GM19455 (cell line): ENCODE results near the gene PBOV1.

Source experiments
- ATAC-seq: cut with Tn5 transposase; IDR thresholded peaks from one replicate; pipeline ENCODE4 v1.9.1; 2021; ENCODE audit not compliant: unreplicated experiment

PBOV1 gene

GRCh38 chr6:138205437-138206094, 12.7 kb downstream of the PBOV1 start:
- no peak for ATAC-seq

DNA sequence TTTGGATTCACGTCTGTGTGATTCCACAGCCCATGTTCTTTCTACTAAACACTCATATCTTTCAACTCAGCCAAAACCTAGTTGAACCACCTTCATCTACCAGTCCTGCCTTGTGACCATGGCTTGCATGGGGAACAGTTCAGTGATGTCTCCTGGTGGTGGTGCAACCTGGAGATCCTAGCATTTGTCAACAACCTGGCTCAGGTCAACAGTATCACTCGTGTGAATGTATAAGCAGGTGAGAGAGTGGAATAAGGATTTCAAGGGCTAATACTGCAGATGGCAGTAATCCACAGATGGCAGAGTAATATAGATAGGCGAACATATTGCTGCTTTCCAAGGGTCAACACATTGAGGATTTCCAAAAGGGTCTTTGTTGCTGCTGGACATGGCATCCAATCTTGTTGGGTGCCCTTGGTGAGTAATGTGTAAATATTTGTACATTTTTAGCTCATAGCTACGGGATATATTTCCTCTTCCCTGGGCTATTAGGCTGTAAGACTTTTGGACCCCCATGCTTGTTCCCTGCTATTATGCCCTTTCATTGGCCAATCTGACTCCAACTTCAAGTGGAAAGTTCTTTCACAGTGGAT, 13.4 kb downstream of the PBOV1 start:
- no peak for ATAC-seq

DNA sequence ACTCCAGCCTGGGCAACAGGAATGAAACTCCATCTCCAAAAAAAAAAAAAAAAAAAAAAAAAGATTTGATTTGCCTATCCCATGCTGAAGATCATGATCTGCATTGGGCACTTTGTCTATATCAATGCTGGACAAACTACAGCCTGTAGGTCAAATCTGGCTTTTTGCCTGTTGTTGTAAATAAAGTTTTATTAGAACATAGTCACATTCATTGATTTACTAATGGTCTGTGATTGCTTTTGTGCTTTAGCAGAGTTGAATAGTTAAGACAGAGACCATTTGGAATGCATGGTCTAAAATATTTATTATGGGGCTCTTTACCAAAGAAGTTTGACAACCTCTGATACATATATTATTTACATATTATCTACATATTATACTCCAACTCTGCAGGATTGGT, 14.0 kb downstream of the PBOV1 start:
- ATAC-seq = no peak

- no peak for ATAC-seq
These were observed 15.0 kb downstream of the PBOV1 start for GRCh38 chr6:138203315-138203714.

DNA sequence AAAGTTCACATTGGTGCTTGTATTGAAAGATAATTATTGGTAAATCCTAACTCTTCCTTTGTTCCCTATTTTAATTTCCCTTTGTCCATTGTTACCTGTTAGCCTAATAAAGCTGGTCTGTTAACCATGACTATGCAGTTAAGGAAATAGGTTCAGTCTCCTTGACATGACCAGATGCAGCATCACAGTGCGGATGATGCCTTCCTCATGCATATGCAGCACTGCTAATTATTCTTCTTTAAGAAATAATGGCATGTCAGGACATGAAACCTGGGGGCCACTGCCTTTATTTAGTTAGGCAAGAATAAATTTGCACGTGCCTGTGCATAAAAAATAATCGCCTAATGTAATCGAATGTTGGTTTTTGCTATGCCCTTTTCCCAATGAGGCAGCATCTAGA, 16.5 kb downstream of the PBOV1 start:
- ATAC-seq = no peak

DNA sequence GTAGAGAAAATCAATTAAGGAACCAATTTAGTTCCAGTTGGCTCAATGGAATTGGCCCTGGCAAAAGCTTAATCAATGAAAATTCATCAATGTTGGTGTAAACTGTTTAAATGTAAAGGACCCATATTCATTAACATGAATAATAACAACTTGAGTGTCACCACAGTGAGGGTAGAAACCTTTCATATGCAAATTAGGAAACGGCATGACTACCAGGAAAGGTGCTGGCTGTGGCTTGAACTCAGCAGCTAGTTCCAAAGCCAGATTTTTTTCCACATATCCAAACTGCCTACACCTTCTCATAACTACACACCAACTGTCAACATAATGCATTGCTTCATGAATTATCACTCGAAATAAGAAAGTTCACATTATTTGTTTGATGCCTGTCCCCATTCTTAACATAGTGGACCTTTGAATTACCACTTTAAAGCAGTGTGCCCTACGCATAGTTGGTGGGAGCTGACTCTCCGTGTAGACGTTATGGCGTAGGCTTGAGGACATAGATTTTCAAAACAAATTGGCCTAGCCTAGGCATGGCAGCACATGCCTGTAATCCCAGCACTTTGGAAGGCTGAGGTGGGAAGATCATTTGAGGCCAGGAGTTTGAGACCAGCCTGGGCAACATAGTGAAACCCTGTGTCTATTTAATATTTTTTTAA, 19.7 kb downstream of the PBOV1 start:
- ATAC-seq = no peak

DNA sequence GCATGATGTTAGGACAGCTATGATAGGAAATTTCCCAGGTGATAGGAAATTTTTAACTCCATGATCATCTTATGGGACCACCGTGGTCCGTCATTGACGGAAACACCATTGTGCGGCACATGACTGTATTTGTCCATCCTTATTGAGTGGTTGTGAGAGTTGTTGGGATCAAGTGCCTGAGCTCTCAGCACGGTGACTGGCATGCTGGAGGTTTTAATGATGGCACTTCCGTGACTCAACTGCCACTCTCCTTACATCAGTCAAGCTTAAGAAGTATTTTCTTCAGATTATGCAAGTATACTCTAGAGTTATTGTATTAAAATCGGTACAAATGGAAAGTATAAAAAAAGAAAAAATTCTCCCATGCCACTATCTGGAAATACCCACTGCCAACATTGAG, 20.7 kb downstream of the PBOV1 start:
- no peak for ATAC-seq

DNA sequence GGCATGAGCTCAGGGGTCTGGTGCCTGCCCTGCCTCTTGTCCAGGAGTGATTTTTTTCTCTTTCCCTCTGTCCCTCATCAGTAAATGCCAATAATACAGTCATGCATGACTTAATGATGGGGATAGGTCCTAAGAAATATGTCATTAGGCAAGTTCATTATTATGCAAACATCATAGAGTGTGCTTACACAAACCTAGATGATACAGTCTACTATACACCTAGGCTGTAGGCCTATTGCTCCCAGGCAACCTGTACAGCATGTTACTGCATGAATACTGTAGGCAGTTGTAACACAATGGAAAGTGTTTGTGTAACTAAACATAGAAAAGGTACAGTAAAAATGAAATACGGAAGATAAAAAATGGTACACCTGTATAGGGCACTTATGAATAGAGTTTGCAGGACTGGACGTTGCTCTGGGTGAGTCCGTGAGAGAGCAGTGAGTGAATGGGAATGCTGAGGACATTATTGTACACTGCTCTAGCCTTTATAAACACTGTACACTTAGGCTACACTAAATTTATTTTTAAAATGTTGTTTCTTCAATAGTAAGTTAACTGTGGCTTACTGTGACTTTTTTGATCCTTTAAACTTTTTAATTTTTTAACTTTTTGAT, 22.1 kb downstream of the PBOV1 start:
- ATAC-seq = no peak

- no peak for ATAC-seq
These were observed 24.0 kb downstream of the PBOV1 start for GRCh38 chr6:138194287-138194686.

DNA sequence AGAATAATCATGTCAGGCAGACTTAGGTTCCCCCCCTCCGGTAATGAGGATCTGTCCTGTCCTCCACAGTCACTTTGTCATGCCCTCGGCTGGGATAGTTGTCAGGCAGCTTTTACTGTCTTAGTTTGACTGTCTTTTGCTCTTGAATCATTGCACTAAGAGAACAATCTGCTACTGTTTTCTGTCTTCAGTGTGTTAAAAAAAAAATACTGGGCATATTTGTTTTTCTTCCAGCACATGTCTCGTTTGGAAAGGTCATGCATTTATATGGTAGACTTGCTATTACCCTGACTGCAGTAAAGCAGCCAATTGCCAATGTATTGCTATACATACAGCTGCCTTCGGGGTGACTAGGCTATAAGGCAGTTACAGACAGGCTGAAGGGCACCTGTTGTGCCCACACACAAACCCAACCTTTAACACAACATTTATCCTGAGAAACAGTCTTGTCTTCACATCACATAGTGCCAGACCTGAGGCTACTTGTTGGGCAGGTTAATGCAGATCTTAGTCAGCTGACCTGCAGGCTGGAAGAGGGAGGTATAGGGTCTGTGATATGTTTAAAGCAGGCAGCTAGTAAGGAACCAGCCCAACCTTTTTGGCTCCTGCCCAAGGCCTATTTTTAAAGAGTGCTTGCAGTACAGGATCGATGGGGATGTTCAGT, 29.9 kb downstream of the PBOV1 start:
- no peak for ATAC-seq

DNA sequence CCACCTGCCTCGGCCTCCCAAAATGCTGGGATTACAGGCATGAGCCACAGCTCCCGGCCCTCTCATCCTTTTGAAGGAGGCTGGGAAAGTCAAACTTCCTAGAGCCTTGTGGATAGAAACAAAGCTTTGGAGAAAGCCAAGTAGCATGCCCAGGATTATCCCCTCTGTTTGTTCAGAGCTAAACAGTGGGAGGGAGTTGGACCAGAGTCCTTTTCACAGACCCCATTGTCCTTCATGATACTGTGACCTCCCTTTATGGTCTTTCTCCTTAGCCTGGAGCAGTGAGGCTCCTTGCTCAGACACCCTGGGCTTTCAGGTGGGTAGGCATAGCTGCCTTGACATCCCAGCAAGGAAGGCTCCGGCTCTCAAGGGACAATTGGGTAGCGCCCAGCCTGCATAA, 31.1 kb downstream of the PBOV1 start:
- ATAC-seq = no peak

DNA sequence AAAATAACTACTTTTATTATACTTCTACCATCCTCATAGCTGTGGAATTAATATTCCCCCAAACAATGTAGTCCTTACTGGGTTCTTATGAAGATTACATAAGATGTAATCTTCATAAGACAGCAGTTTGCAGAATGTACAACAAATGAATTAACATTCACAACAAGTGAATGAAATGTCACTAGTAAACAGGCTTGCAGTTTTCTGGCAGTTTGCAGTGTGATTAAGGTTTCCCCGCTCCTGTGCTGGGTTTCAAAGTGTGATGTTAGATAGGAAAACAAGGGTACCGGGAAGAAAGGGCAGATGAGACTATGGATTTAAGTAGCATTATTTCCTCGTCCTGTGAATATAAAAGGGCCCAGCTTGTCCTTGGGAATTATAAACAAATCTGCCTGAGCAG, 34.1 kb downstream of the PBOV1 start:
- no peak for ATAC-seq

DNA sequence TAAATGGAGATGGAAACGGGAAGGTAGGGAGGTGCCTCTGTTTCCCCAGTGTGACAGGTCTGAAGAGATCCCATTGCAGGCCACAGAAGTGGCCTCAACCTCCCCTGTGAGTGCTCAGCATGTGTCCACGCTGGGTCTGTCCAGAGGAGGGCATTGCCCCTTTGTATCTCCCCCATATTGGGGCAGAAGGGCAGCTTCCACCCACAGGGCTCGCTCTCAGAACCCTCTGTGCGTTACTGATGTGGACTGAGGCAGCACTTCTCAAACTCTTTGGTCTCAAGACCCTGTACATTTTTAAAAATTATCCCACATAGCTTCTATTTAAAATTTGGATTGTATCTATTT, 34.5 kb downstream of the PBOV1 start:
- no peak for ATAC-seq

GRCh38 chr6:138182939-138183789, 35.1 kb downstream of the PBOV1 start:
- no peak for ATAC-seq

DNA sequence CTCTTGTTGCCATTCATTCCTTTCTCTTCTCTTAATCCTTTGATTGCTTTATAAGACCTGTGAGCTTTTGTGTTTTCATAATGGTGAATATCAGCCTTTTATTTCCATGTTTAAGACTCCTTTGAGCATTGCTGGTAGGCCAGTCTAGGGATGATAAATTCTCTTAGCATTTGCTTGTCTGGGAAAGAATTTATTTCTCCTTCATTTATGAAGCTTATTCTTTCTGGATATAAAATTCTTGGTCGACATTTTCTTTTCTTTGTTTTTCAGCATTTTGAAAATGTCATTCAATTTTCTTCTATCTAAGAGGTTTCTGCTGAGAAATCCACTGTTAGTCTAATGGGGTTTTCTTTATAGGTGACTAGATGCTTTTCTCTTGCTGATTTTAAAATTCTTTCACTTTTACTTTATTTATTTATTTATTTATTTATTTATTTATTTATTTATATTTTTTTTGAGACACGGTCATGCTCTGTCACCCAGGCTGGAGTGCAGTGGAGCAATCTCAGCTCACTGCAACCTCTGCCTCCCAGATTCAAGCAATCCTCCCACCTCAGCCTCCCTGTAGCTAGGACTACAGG, 41.5 kb downstream of the PBOV1 start:
- no peak for ATAC-seq

GRCh38 chr6:138175596-138175995, 42.7 kb downstream of the PBOV1 start:
- no peak for ATAC-seq
